DND-41 (cell line): Measurements from ENCODE around the gene DPH3.

Experiments
- ATAC-seq: fragments of 200-7000 bp; cut with Tn5 transposase; 3 replicates; pipeline ENCODE4 v1.9.1; 2021; ENCODE audit warnings: low read depth; ENCODE audit not compliant: insufficient read depth
- DNase-seq: peaks from one replicate; pipeline ENCODE4 v3.0.0-alpha.2; 2020
- H2AFZ ChIP-seq: 2 replicates; pipeline ENCODE4 v1.6.0; 2012; ENCODE audit warnings: low read depth, low read length
- H3K27ac ChIP-seq: 2 replicates; pipeline ENCODE4 v1.5.1; 2012; ENCODE audit warnings: low read length, inconsistent platforms
- H3K27me3 ChIP-seq: fragments of 200-600 bp; sonication (generic); 2 replicates; pipeline ENCODE4 v1.6.0; 2012; ENCODE audit warnings: low read length, mild to moderate bottlenecking, inconsistent platforms; ENCODE audit not compliant: insufficient read depth, poor library complexity
- H3K36me3 ChIP-seq: 2 replicates; pipeline ENCODE4 v1.5.1; 2012; ENCODE audit warnings: low read length, inconsistent platforms; ENCODE audit not compliant: insufficient read depth
- H3K4me1 ChIP-seq: 2 replicates; pipeline ENCODE4 v1.5.1; 2012; ENCODE audit warnings: mild to moderate bottlenecking, low read length; ENCODE audit not compliant: insufficient read depth
- H3K4me2 ChIP-seq: 2 replicates; pipeline ENCODE4 v1.6.0; 2012; ENCODE audit warnings: mild to moderate bottlenecking, moderate library complexity, low read length, inconsistent platforms; ENCODE audit not compliant: insufficient read depth
- H3K4me3 ChIP-seq, 2 experiments: fragments of 200-600 bp in 1 of 2; shearing (Covaris generic) in 1 of 2; 2 replicates each; pipeline ENCODE4 v1.5.1; 2012 to 2016; ENCODE audit warnings: inconsistent platforms in 2 of 2, low read length in 2 of 2, mild to moderate bottlenecking in 2 of 2, low read depth in 1 of 2, moderate library complexity in 1 of 2
- H3K79me2 ChIP-seq: 2 replicates; pipeline ENCODE4 v1.6.0; 2012; ENCODE audit warnings: low read length, inconsistent platforms; ENCODE audit not compliant: insufficient read depth
- H3K9ac ChIP-seq: 2 replicates; pipeline ENCODE4 v1.6.0; 2012; ENCODE audit warnings: low read depth, mild to moderate bottlenecking, inconsistent platforms, low read length, moderate library complexity
- H3K9me3 ChIP-seq: 2 replicates; pipeline ENCODE4 v1.5.1; 2012; ENCODE audit warnings: low read length, moderate library complexity, mild to moderate bottlenecking, inconsistent platforms; ENCODE audit not compliant: insufficient read depth, severe bottlenecking
- H4K20me1 ChIP-seq: 2 replicates; pipeline ENCODE4 v1.6.0; 2012; ENCODE audit warnings: low read length; ENCODE audit not compliant: insufficient read depth
- CTCF ChIP-seq: IDR thresholded peaks from 2 replicates; pipeline ENCODE4 v1.5.1; 2012; ENCODE audit warnings: borderline replicate concordance, low read length, moderate library complexity, mild to moderate bottlenecking; ENCODE audit not compliant: poor library complexity, severe bottlenecking; ENCODE audit errors: extremely low read depth
- EZH2 ChIP-seq: IDR thresholded peaks from 3 replicates; pipeline ENCODE4 v1.6.1; 2012; ENCODE audit warnings: borderline replicate concordance, low read depth, mild to moderate bottlenecking, moderate library complexity, low read length, inconsistent platforms; ENCODE audit not compliant: severe bottlenecking

Gene DPH3

GRCh38 chr3:16252988-16253387, 11.8 kb downstream of the DPH3 start:
- Histone ChIP-seq H2AFZ (no peak overlapping the region), H3K36me3 (no peaks in the 10 kb centered on the region), H3K4me3 (no peak overlapping the region), H3K4me2 (no peak overlapping the region), H3K9me3 (no peaks in the 10 kb centered on the region), H4K20me1 (no peaks in the 10 kb centered on the region), H3K27ac (no peak overlapping the region), H3K4me1 (no peaks in the 10 kb centered on the region), H3K27me3 (no peaks in the 10 kb centered on the region), H3K9ac (no peak overlapping the region), H3K79me2 (no peaks in the 10 kb centered on the region)
- TF ChIP-seq EZH2 (no peak), CTCF (no peak)
- ATAC-seq (no peak), DNase-seq (no peak)

- Histone ChIP-seq H4K20me1 (no peaks in the 10 kb centered on the region), H3K4me2 (no peak overlapping the region)
These were observed 12.3 kb downstream of the DPH3 start for GRCh38 chr3:16252243-16252978.

GRCh38 chr3:16251316-16252085, 13.2 kb downstream of the DPH3 start:
- Histone ChIP-seq H3K79me2 (no peaks in the 10 kb centered on the region), H3K27ac (no peak overlapping the region), H2AFZ (no peak overlapping the region), H3K4me3 (no peak overlapping the region), H3K9me3 (no peaks in the 10 kb centered on the region), H4K20me1 (no peaks in the 10 kb centered on the region), H3K4me1 (peaks cover 11% of the 10 kb centered on the region), H3K27me3 (no peaks in the 10 kb centered on the region), H3K9ac (no peak overlapping the region), H3K4me2 (no peak overlapping the region), H3K36me3 (no peaks in the 10 kb centered on the region)
- TF ChIP-seq EZH2, result no peak
- TF ChIP-seq CTCF, result no peak
- ATAC-seq (no peak), DNase-seq (no peak)

More at GRCh38 chr3:16252243-16252978, 12.3 kb downstream of the DPH3 start:
- H3K27ac ChIP-seq, result no peak overlapping the region
- no peak overlapping the region for H3K4me3 ChIP-seq
- H3K27me3 ChIP-seq, result no peaks in the 10 kb centered on the region
- no peaks in the 10 kb centered on the region for H3K79me2 ChIP-seq
- no peak for TF ChIP-seq CTCF
- TF ChIP-seq EZH2, result no peak
- no peak for ATAC-seq
- H3K9ac ChIP-seq, result no peak overlapping the region
- H3K36me3 ChIP-seq, result no peaks in the 10 kb centered on the region
- no peaks in the 10 kb centered on the region for H3K9me3 ChIP-seq
- no peak overlapping the region for H2AFZ ChIP-seq
- H3K4me1 ChIP-seq, result peaks cover 5% of the 10 kb centered on the region
- DNase-seq, result no peak
